AG10803 (cell line): ENCODE data around the gene DACH1.

Source experiments
- DNase-seq: peaks from one replicate; pipeline ENCODE4 v3.0.0; 2010; ENCODE audit warnings: low read depth
- H3K4me3 ChIP-seq: 2 replicates; pipeline ENCODE4 v1.5.1; 2011; ENCODE audit warnings: mild to moderate bottlenecking, low read length, control low read depth
- CTCF ChIP-seq: conservative IDR thresholded peaks from 2 replicates; pipeline ENCODE4 v1.5.1; 2011; ENCODE audit warnings: mild to moderate bottlenecking, low read length, control low read depth, inconsistent platforms

The DACH1 gene

DNA sequence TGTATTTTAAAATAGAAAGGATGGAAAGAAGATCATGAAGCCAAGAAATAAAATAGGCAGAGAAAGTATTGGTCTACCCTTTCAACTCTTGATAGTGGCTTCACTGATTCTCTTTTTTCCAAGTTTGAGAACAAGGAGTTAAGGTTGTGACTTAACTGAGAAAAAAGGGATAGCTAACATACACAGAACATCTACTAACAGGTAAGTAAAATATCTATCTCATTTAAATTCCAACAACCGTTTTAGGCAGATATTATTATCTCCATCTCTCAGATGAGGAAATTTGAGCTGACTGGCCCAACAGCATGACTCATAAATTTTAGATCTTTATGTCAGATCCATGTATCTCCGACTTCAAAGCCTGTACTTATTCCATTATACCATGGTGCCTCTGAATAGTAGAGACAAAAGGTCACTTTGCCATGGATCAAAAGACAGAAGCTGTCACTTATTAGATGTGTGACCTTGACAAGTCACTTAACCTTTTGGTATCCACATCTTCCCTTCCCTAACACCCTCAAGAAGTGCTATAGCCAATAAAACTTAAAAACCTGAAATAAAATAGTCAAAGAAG lies 152.1 kb downstream of the DACH1 start:
- H3K4me3 ChIP-seq = no peak overlapping the region
- no peak for TF ChIP-seq CTCF
- no peak for DNase-seq

GRCh38 chr13:71712988-71713653 lies 153.9 kb downstream of the DACH1 start:
- DNase-seq = no peak
- H3K4me3 ChIP-seq = no peak overlapping the region
- no peak for TF ChIP-seq CTCF

DNA sequence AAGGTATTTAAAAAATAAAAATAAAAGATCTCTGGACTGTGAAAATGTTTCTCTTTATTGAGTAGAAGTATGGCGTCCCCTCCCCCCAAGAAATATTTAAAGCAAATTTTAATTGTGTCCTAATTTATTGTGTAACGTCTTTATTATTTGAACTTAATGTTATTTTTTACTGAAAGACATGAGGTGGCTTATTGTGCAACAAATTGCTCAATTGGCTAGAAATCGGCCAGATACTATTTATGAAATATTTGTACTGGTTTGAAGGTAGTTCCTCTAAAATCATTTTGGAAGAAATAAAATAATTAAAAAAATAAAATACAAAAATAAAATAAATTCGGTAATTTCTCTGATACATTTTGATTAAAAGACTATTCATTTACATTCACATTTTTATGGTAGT lies 162.3 kb downstream of the DACH1 start:
- DNase-seq = no peak
- no peak for TF ChIP-seq CTCF
- no peak overlapping the region for H3K4me3 ChIP-seq

- no peak for TF ChIP-seq CTCF
- DNase-seq = no peak
- no peak overlapping the region for H3K4me3 ChIP-seq
Observed at GRCh38 chr13:71703138-71703537, 163.9 kb downstream of the DACH1 start.

DNA sequence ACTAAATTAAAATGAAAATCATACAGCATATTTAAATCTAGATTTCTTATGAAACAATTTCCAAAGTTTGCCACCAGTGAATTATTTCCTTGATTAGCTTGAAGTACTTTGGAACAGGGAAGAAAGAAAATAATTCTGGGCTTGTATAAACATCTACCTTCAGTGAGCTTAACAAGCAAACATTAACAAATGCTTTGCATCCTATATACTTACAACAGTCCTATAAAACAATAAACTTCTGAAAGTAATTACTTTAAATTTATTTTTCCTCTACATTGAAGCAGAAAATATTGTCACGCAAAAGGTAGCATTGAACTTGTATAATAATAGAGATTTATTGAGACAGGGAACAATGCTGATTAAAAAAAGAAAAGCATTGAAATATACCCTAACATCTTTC lies 164.8 kb downstream of the DACH1 start:
- no peak for DNase-seq
- no peak overlapping the region for H3K4me3 ChIP-seq
- TF ChIP-seq CTCF = no peak

DNA sequence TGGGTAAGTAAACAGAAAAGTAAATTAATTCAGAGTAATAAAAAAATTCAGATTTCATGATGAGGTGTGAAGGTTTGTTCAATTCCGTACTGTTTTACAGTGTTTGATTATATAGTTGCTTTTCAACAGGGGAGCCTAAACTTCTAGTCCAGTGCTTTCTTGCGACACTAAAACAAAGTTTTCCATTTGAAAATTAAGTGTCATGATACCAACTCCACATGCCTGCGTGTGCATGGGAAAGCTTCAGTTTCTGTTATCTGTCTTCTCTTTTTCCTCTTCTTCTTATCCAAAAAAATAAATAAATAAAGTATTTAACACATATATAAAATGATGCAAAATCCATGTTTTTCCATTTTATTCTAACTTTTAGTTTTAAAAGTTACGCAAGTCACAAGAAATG lies 165.3 kb downstream of the DACH1 start:
- no peak for DNase-seq
- H3K4me3 ChIP-seq = no peak overlapping the region
- no peak for TF ChIP-seq CTCF

GRCh38 chr13:71699342-71699741 lies 167.7 kb downstream of the DACH1 start:
- no peak for DNase-seq
- no peak overlapping the region for H3K4me3 ChIP-seq
- no peak for TF ChIP-seq CTCF
